GM12878 (cell line): ENCODE measurements around the gene COX19. TPM values are rescaled to one million over a fixed set of nuclear protein-coding genes. Genes with fewer than 3 reads are reported as not detected.

Experiments
- CREM ChIP-seq: IDR thresholded peaks from 2 replicates; pipeline ENCODE4 v1.6.1; 2014; ENCODE audit warnings: antibody characterized with exemption, low read depth
- ESRRA ChIP-seq: IDR thresholded peaks from 2 replicates; pipeline ENCODE4 v1.6.1; 2012; ENCODE audit warnings: mild to moderate bottlenecking, low read length, improper control_type of control experiment
- FOXM1 ChIP-seq: IDR thresholded peaks from 2 replicates; pipeline ENCODE4 v1.6.1; 2012; ENCODE audit warnings: low read depth, mild to moderate bottlenecking, inconsistent platforms, low read length, moderate library complexity
- JUNB ChIP-seq: IDR thresholded peaks from 2 replicates; pipeline ENCODE4 v1.6.1; 2016; ENCODE audit warnings: antibody characterized with exemption, mild to moderate bottlenecking
- MAX ChIP-seq: IDR thresholded peaks from 2 replicates; pipeline ENCODE4 v1.6.1; 2012; ENCODE audit warnings: low read depth, low read length, improper control_type of control experiment
- MEF2B ChIP-seq: fragments of 450-650 bp; IDR thresholded peaks from 2 replicates; pipeline ENCODE4 v1.6.1; 2018; ENCODE audit warnings: mild to moderate bottlenecking, moderate library complexity; ENCODE audit not compliant: partially characterized antibody, poor library complexity, severe bottlenecking
- NFIC ChIP-seq: IDR thresholded peaks from 2 replicates; pipeline ENCODE4 v1.6.1; 2012; ENCODE audit warnings: low read depth, mild to moderate bottlenecking, inconsistent platforms, low read length, moderate library complexity
- NKRF ChIP-seq: fragments of 450-650 bp; conservative IDR thresholded peaks from 2 replicates; pipeline ENCODE4 v1.6.1; 2017; ENCODE audit warnings: mild to moderate bottlenecking, moderate library complexity
- PAX5 ChIP-seq: IDR thresholded peaks from 2 replicates; pipeline ENCODE4 v1.6.1; 2011; ENCODE audit warnings: low read depth, low read length, borderline replicate concordance
- POLR2A ChIP-seq: IDR thresholded peaks from 2 replicates; pipeline ENCODE4 v1.6.1; 2011; ENCODE audit warnings: low read depth, mild to moderate bottlenecking, low read length
- RB1 ChIP-seq: fragments of 450-650 bp; formaldehyde crosslinking; IDR thresholded peaks from 2 replicates; pipeline ENCODE4 v1.6.1; 2017; ENCODE audit warnings: mild to moderate bottlenecking, borderline replicate concordance
- SMC3 ChIP-seq: IDR thresholded peaks from 2 replicates; pipeline ENCODE4 v1.6.1; 2011; ENCODE audit warnings: low read length, improper control_type of control experiment, borderline replicate concordance
- SPI1 ChIP-seq: IDR thresholded peaks from 2 replicates; pipeline ENCODE4 v1.6.1; 2011; ENCODE audit warnings: low read depth, mild to moderate bottlenecking, low read length, moderate library complexity, borderline replicate concordance; ENCODE audit not compliant: insufficient read depth
- SREBF1 ChIP-seq: IDR thresholded peaks from 2 replicates; pipeline ENCODE4 v1.6.1; 2012; ENCODE audit warnings: mild to moderate bottlenecking, low read length
- SREBF2 ChIP-seq: IDR thresholded peaks from 2 replicates; pipeline ENCODE4 v1.6.1; 2012; ENCODE audit warnings: mild to moderate bottlenecking, low read length
- ZBTB4 ChIP-seq: fragments of 450-650 bp; formaldehyde crosslinking; IDR thresholded peaks from 2 replicates; pipeline ENCODE4 v1.4.0; 2022; ENCODE audit warnings: mild to moderate bottlenecking, moderate library complexity
- ZNF207 ChIP-seq: fragments of 450-650 bp; IDR thresholded peaks from 2 replicates; pipeline ENCODE4 v1.6.1; 2014; ENCODE audit warnings: antibody characterized with exemption, mild to moderate bottlenecking, borderline replicate concordance
- polyA plus RNA-seq, 11 experiments: library from polyadenylated mRNA; depleted of rRNA in 4 of 11; unstranded in 6 of 11; stranded (reverse) in 5 of 11; fragments of >200 nt; fragmentation: Nextera tagmentation in 4 of 11; fragmentation: Illumina TruSeq in 1 of 11; extraction: Ambion mirVana in 4 of 11; extraction: Trizol in 1 of 11; gene quantifications; 1 replicate in 1 of 11; 2 replicates in 10 of 11; pipeline versions ENCODE4 v1.2.1 to v1.2.3, GENCODE V29; 2011 to 2016; ENCODE audit warnings: inconsistent platforms in 2 of 11, missing spikeins in 2 of 11, low read depth in 1 of 11
- total RNA-seq, 4 experiments: library from RNA; depleted of rRNA in 3 of 4; stranded (reverse); fragments of >200 nt in 3 of 4; fragmentation: Illumina TruSeq in 1 of 4; extraction: Trizol in 1 of 4; gene quantifications; 2 replicates each; pipeline versions ENCODE4 v1.2.1 to v1.2.3, GENCODE V29; 2013 to 2021
- TF ChIP-seq, protein P1 (sequence below): fragments of 450-650 bp; IDR thresholded peaks from 2 replicates; pipeline ENCODE4 v1.6.1; 2017; ENCODE audit warnings: low read depth, mild to moderate bottlenecking, moderate library complexity
- TF ChIP-seq, protein P2 (sequence below): fragments of 450-650 bp; IDR thresholded peaks from 2 replicates; pipeline ENCODE4 v1.6.1; 2017; ENCODE audit warnings: antibody characterized with exemption, mild to moderate bottlenecking, moderate library complexity

COX19 gene
- total and polyA plus RNA-seq, 10 of the 15 experiments (the other 5 are each of a cell fraction or from before 2014, with no cell fraction given), result 3.7 to 17.9 (median 10.8) TPM

DNA sequence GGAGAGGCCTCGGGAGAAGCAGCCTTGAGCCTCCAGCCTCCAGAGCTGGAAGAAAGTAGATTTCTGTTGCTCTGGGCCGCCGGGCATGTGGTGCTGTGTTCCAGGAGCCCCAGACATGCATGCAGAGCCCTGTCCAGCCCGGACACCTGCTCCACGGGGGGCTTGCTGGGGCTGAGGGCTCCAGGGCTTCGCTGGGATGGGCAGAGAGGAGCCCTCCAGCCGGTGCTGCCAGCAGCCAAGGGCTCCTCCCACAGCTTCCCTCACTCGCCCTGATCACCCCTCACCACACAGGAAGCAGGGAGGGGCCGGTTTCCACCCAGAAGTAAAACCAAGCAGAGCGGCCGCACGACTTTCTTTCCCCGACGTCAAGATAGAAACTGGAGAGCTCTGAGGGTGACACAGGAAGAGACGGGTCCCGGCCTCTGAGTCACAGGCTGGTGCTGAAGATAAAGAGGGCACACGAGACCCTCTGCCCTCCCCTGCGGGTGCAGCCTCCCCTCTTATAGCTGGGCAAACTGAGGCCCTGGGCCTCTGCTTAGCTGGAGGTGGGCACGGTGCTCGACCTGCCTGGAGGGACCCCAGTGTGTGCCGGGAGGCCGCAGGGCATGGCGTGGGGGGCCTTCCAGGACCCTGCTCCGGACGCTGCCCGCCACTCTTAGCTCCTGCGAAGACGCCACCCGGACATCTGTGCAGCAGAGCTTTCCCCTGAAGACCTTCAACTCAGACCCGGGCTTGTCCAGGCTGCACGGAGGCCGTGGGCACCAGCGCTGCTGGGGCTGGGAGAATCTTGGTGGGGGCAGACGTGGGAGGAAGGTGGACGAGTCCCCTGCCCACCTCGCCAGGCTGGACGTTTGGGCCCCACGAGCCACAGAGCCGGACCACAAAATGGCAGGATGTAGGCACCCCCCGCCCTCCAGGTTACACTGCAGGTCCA lies 52.0 kb downstream of the COX19 start (continued):
- peak; percentile 69 for TF ChIP-seq NKRF
- no peak for TF ChIP-seq ZBTB4 (CRISPR knock-in tag)
- peak; percentile 65; the same call in 1 of the 2 replicates for TF ChIP-seq FOXM1
- peak; percentile 80 for TF ChIP-seq POLR2A
- TF ChIP-seq CREM, result peak; percentile 83
- peak; percentile 63; the same call in 1 of the 2 replicates for TF ChIP-seq JUNB
- peak; percentile 43; the same call in 1 of the 2 replicates for TF ChIP-seq MAX
- no peak for TF ChIP-seq ESRRA
- TF ChIP-seq ZNF207, result peak; percentile 62; the same call in 1 of the 2 replicates
- no peak for TF ChIP-seq SPI1
- TF ChIP-seq MEF2B, result peak; percentile 78
- peak; percentile 85 for TF ChIP-seq PAX5
- TF ChIP-seq SREBF2, result no peak
- no peak for TF ChIP-seq SREBF1
- TF ChIP-seq NFIC, result peak; percentile 71; the same call in 1 of the 2 replicates
- TF ChIP-seq, protein P1, sequence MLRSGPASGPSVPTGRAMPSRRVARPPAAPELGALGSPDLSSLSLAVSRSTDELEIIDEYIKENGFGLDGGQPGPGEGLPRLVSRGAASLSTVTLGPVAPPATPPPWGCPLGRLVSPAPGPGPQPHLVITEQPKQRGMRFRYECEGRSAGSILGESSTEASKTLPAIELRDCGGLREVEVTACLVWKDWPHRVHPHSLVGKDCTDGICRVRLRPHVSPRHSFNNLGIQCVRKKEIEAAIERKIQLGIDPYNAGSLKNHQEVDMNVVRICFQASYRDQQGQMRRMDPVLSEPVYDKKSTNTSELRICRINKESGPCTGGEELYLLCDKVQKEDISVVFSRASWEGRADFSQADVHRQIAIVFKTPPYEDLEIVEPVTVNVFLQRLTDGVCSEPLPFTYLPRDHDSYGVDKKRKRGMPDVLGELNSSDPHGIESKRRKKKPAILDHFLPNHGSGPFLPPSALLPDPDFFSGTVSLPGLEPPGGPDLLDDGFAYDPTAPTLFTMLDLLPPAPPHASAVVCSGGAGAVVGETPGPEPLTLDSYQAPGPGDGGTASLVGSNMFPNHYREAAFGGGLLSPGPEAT, result peak; percentile 83
- no peak; the same call in 1 of the 2 replicates for TF ChIP-seq RB1
- TF ChIP-seq SMC3, result peak; percentile 5; the same call in 1 of the 2 replicates
- TF ChIP-seq, protein P2, sequence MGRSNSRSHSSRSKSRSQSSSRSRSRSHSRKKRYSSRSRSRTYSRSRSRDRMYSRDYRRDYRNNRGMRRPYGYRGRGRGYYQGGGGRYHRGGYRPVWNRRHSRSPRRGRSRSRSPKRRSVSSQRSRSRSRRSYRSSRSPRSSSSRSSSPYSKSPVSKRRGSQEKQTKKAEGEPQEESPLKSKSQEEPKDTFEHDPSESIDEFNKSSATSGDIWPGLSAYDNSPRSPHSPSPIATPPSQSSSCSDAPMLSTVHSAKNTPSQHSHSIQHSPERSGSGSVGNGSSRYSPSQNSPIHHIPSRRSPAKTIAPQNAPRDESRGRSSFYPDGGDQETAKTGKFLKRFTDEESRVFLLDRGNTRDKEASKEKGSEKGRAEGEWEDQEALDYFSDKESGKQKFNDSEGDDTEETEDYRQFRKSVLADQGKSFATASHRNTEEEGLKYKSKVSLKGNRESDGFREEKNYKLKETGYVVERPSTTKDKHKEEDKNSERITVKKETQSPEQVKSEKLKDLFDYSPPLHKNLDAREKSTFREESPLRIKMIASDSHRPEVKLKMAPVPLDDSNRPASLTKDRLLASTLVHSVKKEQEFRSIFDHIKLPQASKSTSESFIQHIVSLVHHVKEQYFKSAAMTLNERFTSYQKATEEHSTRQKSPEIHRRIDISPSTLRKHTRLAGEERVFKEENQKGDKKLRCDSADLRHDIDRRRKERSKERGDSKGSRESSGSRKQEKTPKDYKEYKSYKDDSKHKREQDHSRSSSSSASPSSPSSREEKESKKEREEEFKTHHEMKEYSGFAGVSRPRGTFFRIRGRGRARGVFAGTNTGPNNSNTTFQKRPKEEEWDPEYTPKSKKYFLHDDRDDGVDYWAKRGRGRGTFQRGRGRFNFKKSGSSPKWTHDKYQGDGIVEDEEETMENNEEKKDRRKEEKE, result peak; percentile 39; the same call in 1 of the 2 replicates
